ENCODE measurements around the gene LSM6.

GRCh38 chr4:146194212-146194611 is 18.7 kb downstream of the LSM6 start:
- TF ChIP-seq CTCF (IDR thresholded peaks at IDR 0.05 in 4 of 5, conservative IDR thresholded peaks at IDR 0.05 in 1 of 5) (no peak), POLR2A (IDR thresholded peaks at IDR 0.05) (no peak)
